ENCODE data around the gene NELL1. TPM values are rescaled to one million over a fixed set of nuclear protein-coding genes. Genes with fewer than 3 reads are reported as not detected.

The NELL1 gene
- total and polyA plus RNA-seq, 9 donors: 5.5 to 9.9 (median 7.6) TPM

GRCh38 chr11:21056644-21057043 lies 387.3 kb downstream of the NELL1 start:
- H3K27me3 ChIP-seq (ENCODE audit: control insufficient read depth, insufficient read depth, low read length): no peaks in the 10 kb centered on the region
- no peak overlapping the region for H3K4me3 ChIP-seq (ENCODE audit: low read length)
- no peaks in the 10 kb centered on the region for H3K36me3 ChIP-seq (ENCODE audit: control insufficient read depth, insufficient read depth, low read length)
- DNase-seq: no peak
- H3K4me1 ChIP-seq (ENCODE audit: control insufficient read depth, insufficient read depth, low read length): no peaks in the 10 kb centered on the region
- no peak overlapping the region for H3K27ac ChIP-seq (ENCODE audit: low read length)
- no peaks in the 10 kb centered on the region for H3K9me3 ChIP-seq (replicated peaks; ENCODE audit: control insufficient read depth, low read depth, low read length)

GRCh38 chr11:21059879-21060278 lies 390.5 kb downstream of the NELL1 start:
- Histone ChIP-seq H3K36me3 (ENCODE audit: control insufficient read depth, insufficient read depth, low read length) (no peaks in the 10 kb centered on the region), H3K4me3 (ENCODE audit: low read length) (no peak overlapping the region), H3K9me3 (replicated peaks; ENCODE audit: control insufficient read depth, low read depth, low read length) (no peaks in the 10 kb centered on the region), H3K27me3 (ENCODE audit: control insufficient read depth, insufficient read depth, low read length) (no peaks in the 10 kb centered on the region), H3K4me1 (ENCODE audit: control insufficient read depth, insufficient read depth, low read length) (no peaks in the 10 kb centered on the region), H3K27ac (ENCODE audit: low read length) (no peak overlapping the region)
- WGBS (ENCODE audit: insufficient coverage): no CpG with 5 or more reads among the region's 2 CpGs
- no peak for DNase-seq

GRCh38 chr11:21066030-21066429 lies 396.6 kb downstream of the NELL1 start:
- H3K27me3 ChIP-seq (ENCODE audit: control insufficient read depth, insufficient read depth, low read length): no peaks in the 10 kb centered on the region
- H3K4me1 ChIP-seq (ENCODE audit: control insufficient read depth, insufficient read depth, low read length): no peaks in the 10 kb centered on the region
- no peak overlapping the region for H3K4me3 ChIP-seq (ENCODE audit: low read length)
- no peak for DNase-seq
- no peak overlapping the region for H3K27ac ChIP-seq (ENCODE audit: low read length)
- H3K9me3 ChIP-seq (replicated peaks; ENCODE audit: control insufficient read depth, low read depth, low read length): no peaks in the 10 kb centered on the region
- no peaks in the 10 kb centered on the region for H3K36me3 ChIP-seq (ENCODE audit: control insufficient read depth, insufficient read depth, low read length)
- WGBS (ENCODE audit: insufficient coverage): no CpG with 5 or more reads among the region's 2 CpGs

- H3K27me3 ChIP-seq (ENCODE audit: control insufficient read depth, insufficient read depth, low read length): no peaks in the 10 kb centered on the region
- no peak overlapping the region for H3K27ac ChIP-seq (ENCODE audit: low read length)
- no CpG with 5 or more reads among the region's 3 CpGs for WGBS (ENCODE audit: insufficient coverage)
- peak; percentile 57 for DNase-seq
- H3K36me3 ChIP-seq (ENCODE audit: control insufficient read depth, insufficient read depth, low read length): no peaks in the 10 kb centered on the region
- no peaks in the 10 kb centered on the region for H3K9me3 ChIP-seq (replicated peaks; ENCODE audit: control insufficient read depth, low read depth, low read length)
- no peaks in the 10 kb centered on the region for H3K4me1 ChIP-seq (ENCODE audit: control insufficient read depth, insufficient read depth, low read length)
- H3K4me3 ChIP-seq (ENCODE audit: low read length): no peak overlapping the region
Measured at GRCh38 chr11:21068886-21069285, 399.5 kb downstream of the NELL1 start.

GRCh38 chr11:21069909-21070308 lies 400.5 kb downstream of the NELL1 start:
- no peaks in the 10 kb centered on the region for H3K27me3 ChIP-seq (ENCODE audit: control insufficient read depth, insufficient read depth, low read length)
- no peaks in the 10 kb centered on the region for H3K9me3 ChIP-seq (replicated peaks; ENCODE audit: control insufficient read depth, low read depth, low read length)
- no peak overlapping the region for H3K4me3 ChIP-seq (ENCODE audit: low read length)
- H3K4me1 ChIP-seq (ENCODE audit: control insufficient read depth, insufficient read depth, low read length): no peaks in the 10 kb centered on the region
- no CpG with 5 or more reads among the region's 5 CpGs for WGBS (ENCODE audit: insufficient coverage)
- peak; percentile 53 for DNase-seq
- no peak overlapping the region for H3K27ac ChIP-seq (ENCODE audit: low read length)
- no peaks in the 10 kb centered on the region for H3K36me3 ChIP-seq (ENCODE audit: control insufficient read depth, insufficient read depth, low read length)

- 57% methylated on average over 2 of the region's 3 CpGs for WGBS (ENCODE audit: insufficient coverage)
- no peak for DNase-seq
- Histone ChIP-seq H3K9me3 (replicated peaks; ENCODE audit: control insufficient read depth, low read depth, low read length) (no peaks in the 10 kb centered on the region), H3K27ac (ENCODE audit: low read length) (no peak overlapping the region), H3K27me3 (ENCODE audit: control insufficient read depth, insufficient read depth, low read length) (no peaks in the 10 kb centered on the region), H3K4me1 (ENCODE audit: control insufficient read depth, insufficient read depth, low read length) (no peaks in the 10 kb centered on the region), H3K4me3 (ENCODE audit: low read length) (no peak overlapping the region), H3K36me3 (ENCODE audit: control insufficient read depth, insufficient read depth, low read length) (no peaks in the 10 kb centered on the region)
Measured at GRCh38 chr11:21072558-21072957, 403.2 kb downstream of the NELL1 start.

GRCh38 chr11:21082853-21083252 lies 413.5 kb downstream of the NELL1 start:
- no peaks in the 10 kb centered on the region for H3K36me3 ChIP-seq (ENCODE audit: control insufficient read depth, insufficient read depth, low read length)
- no peaks in the 10 kb centered on the region for H3K4me1 ChIP-seq (ENCODE audit: control insufficient read depth, insufficient read depth, low read length)
- H3K4me3 ChIP-seq (ENCODE audit: low read length): no peak overlapping the region
- H3K9me3 ChIP-seq (replicated peaks; ENCODE audit: control insufficient read depth, low read depth, low read length): no peaks in the 10 kb centered on the region
- no peak overlapping the region for H3K27ac ChIP-seq (ENCODE audit: low read length)
- DNase-seq: no peak
- 81% methylated on average over 2 of the region's 3 CpGs for WGBS (ENCODE audit: insufficient coverage)
- no peaks in the 10 kb centered on the region for H3K27me3 ChIP-seq (ENCODE audit: control insufficient read depth, insufficient read depth, low read length)

- Histone ChIP-seq H3K4me1 (ENCODE audit: control insufficient read depth, insufficient read depth, low read length) (no peaks in the 10 kb centered on the region), H3K27ac (ENCODE audit: low read length) (no peak overlapping the region), H3K36me3 (ENCODE audit: control insufficient read depth, insufficient read depth, low read length) (no peaks in the 10 kb centered on the region), H3K4me3 (ENCODE audit: low read length) (no peak overlapping the region), H3K9me3 (replicated peaks; ENCODE audit: control insufficient read depth, low read depth, low read length) (no peaks in the 10 kb centered on the region), H3K27me3 (ENCODE audit: control insufficient read depth, insufficient read depth, low read length) (no peaks in the 10 kb centered on the region)
- no peak for DNase-seq
Measured at GRCh38 chr11:21088930-21089329, 419.5 kb downstream of the NELL1 start.

GRCh38 chr11:21104641-21105040 lies 435.3 kb downstream of the NELL1 start:
- DNase-seq: no peak
- H3K4me3 ChIP-seq (ENCODE audit: low read length): no peak overlapping the region
- no peaks in the 10 kb centered on the region for H3K9me3 ChIP-seq (replicated peaks; ENCODE audit: control insufficient read depth, low read depth, low read length)
- H3K27me3 ChIP-seq (ENCODE audit: control insufficient read depth, insufficient read depth, low read length): no peaks in the 10 kb centered on the region
- no peaks in the 10 kb centered on the region for H3K36me3 ChIP-seq (ENCODE audit: control insufficient read depth, insufficient read depth, low read length)
- WGBS (ENCODE audit: insufficient coverage): no CpG with 5 or more reads among the region's 2 CpGs
- no peak overlapping the region for H3K27ac ChIP-seq (ENCODE audit: low read length)
- H3K4me1 ChIP-seq (ENCODE audit: control insufficient read depth, insufficient read depth, low read length): no peaks in the 10 kb centered on the region

GRCh38 chr11:21105196-21105917 lies 436.0 kb downstream of the NELL1 start:
- Histone ChIP-seq H3K36me3 (ENCODE audit: control insufficient read depth, insufficient read depth, low read length) (no peaks in the 10 kb centered on the region), H3K27me3 (ENCODE audit: control insufficient read depth, insufficient read depth, low read length) (no peaks in the 10 kb centered on the region), H3K4me1 (ENCODE audit: control insufficient read depth, insufficient read depth, low read length) (no peaks in the 10 kb centered on the region), H3K4me3 (ENCODE audit: low read length) (no peak overlapping the region), H3K27ac (ENCODE audit: low read length) (no peak overlapping the region), H3K9me3 (replicated peaks; ENCODE audit: control insufficient read depth, low read depth, low read length) (no peaks in the 10 kb centered on the region)
- DNase-seq: no peak
- WGBS (ENCODE audit: insufficient coverage): 100% methylated on average over 1 of the region's 5 CpGs

- 82% methylated on average over 2 of the region's 2 CpGs for WGBS (ENCODE audit: insufficient coverage)
- H3K27ac ChIP-seq (ENCODE audit: low read length): no peak overlapping the region
Measured at GRCh38 chr11:21109341-21109740, 440.0 kb downstream of the NELL1 start.

More at GRCh38 chr11:21109341-21109740, 440.0 kb downstream of the NELL1 start:
- H3K4me1 ChIP-seq (ENCODE audit: control insufficient read depth, insufficient read depth, low read length): no peaks in the 10 kb centered on the region
- no peak overlapping the region for H3K4me3 ChIP-seq (ENCODE audit: low read length)
- no peak for DNase-seq
- no peaks in the 10 kb centered on the region for H3K27me3 ChIP-seq (ENCODE audit: control insufficient read depth, insufficient read depth, low read length)
- H3K9me3 ChIP-seq (replicated peaks; ENCODE audit: control insufficient read depth, low read depth, low read length): no peaks in the 10 kb centered on the region
- H3K36me3 ChIP-seq (ENCODE audit: control insufficient read depth, insufficient read depth, low read length): no peaks in the 10 kb centered on the region
